AG09309 (cell line): ENCODE measurements around the gene SH3TC1.

Experiments used
- DNase-seq: peaks from one replicate; pipeline ENCODE4 v3.0.0-alpha.2; 2010; ENCODE audit warnings: low read depth
- H3K4me3 ChIP-seq: 2 replicates; pipeline ENCODE4 v1.5.1; 2011; ENCODE audit warnings: mild to moderate bottlenecking, low read depth, low read length, moderate library complexity; ENCODE audit not compliant: control insufficient read depth
- TF ChIP-seq, protein P1 (sequence below): IDR thresholded peaks from 2 replicates; pipeline ENCODE4 v1.5.1; 2011; ENCODE audit warnings: mild to moderate bottlenecking, low read depth, low read length, inconsistent platforms; ENCODE audit not compliant: insufficient read depth, control insufficient read depth; ENCODE audit errors: missing control alignments

The SH3TC1 gene

GRCh38 chr4:8268901-8269534, 69.9 kb downstream of the SH3TC1 start:
- no peak for DNase-seq
- H3K4me3 ChIP-seq = no peak overlapping the region

DNA sequence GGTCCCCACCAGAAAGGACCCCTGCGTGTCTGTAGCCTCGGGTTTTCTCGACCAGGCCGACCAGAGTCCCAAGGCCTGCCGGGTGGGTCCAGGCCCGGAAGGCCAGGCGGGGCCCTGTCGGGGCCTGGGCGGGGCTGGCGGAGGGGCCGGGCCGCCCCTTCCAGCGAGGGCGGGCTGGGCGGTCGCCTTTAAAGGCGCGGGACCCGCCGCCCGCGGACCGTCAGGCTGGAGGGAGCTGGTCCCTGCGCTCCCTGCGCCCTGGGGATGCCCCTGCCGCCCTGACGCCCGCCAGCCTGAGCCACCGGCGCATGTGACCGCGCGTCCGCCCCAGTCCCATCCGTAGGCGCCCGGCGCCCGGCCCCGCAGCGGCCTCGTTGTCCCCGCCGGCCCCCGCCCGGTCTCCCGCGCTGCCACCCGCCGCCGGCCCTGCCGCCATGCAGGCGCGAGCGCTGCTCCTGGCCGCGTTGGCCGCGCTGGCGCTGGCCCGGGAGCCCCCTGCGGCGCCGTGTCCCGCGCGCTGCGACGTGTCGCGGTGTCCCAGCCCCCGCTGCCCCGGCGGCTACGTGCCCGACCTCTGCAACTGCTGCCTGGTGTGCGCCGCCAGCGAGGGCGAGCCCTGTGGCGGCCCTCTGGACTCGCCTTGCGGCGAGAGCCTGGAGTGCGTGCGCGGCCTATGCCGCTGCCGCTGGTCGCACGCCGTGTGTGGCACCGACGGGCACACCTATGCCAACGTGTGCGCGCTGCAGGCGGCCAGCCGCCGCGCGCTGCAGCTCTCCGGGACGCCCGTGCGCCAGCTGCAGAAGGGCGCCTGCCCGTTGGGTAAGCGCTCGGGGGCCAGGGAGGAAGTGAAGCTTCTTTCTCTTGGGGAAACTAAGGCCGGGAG, 70.7 kb downstream of the SH3TC1 start, which contains the start of gene HTRA3:
Gene HTRA3 (plus strand): TSS at position 220 of the 883 bp plus-strand sequence. CDS start 215 bp downstream, at position 435.
- H3K4me3 ChIP-seq = no peak within 1 kb of the TSS
- TF ChIP-seq, protein P1, sequence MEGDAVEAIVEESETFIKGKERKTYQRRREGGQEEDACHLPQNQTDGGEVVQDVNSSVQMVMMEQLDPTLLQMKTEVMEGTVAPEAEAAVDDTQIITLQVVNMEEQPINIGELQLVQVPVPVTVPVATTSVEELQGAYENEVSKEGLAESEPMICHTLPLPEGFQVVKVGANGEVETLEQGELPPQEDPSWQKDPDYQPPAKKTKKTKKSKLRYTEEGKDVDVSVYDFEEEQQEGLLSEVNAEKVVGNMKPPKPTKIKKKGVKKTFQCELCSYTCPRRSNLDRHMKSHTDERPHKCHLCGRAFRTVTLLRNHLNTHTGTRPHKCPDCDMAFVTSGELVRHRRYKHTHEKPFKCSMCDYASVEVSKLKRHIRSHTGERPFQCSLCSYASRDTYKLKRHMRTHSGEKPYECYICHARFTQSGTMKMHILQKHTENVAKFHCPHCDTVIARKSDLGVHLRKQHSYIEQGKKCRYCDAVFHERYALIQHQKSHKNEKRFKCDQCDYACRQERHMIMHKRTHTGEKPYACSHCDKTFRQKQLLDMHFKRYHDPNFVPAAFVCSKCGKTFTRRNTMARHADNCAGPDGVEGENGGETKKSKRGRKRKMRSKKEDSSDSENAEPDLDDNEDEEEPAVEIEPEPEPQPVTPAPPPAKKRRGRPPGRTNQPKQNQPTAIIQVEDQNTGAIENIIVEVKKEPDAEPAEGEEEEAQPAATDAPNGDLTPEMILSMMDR = no peak
- DNase-seq = no peak

More at GRCh38 chr4:8268901-8269534, 69.9 kb downstream of the SH3TC1 start:
- TF ChIP-seq, protein P1 = no peak

- no peak for DNase-seq
- TF ChIP-seq, protein P1 = no peak
- no peak overlapping the region for H3K4me3 ChIP-seq
Observed at GRCh38 chr4:8270418-8270771, 71.3 kb downstream of the SH3TC1 start.

GRCh38 chr4:8270912-8271815, 72.1 kb downstream of the SH3TC1 start:
- DNase-seq = no peak
- no peak overlapping the region for H3K4me3 ChIP-seq
- TF ChIP-seq, protein P1 = no peak

- TF ChIP-seq, protein P1 = no peak
- no peak overlapping the region for H3K4me3 ChIP-seq
- no peak for DNase-seq
Observed at GRCh38 chr4:8271821-8272220, 72.7 kb downstream of the SH3TC1 start.

- TF ChIP-seq, protein P1 = no peak
- DNase-seq = no peak
- H3K4me3 ChIP-seq = no peak overlapping the region
Observed at GRCh38 chr4:8272472-8273428, 73.7 kb downstream of the SH3TC1 start.
